Sigmoid colon (tissue), 7 donors: ENCODE data around the gene TNNI3K. TPM values are rescaled to one million over a fixed set of nuclear protein-coding genes. Genes with fewer than 3 reads are reported as not detected.

Experiments used
- DNase-seq: peaks from one replicate; pipeline ENCODE4 v3.0.0-alpha.2; 2019
- H3K27ac ChIP-seq, 4 donors: fragments of 200-600 bp; sonication (generic); one replicate each; pipeline ENCODE4 v1.5.1; 2016 to 2019; ENCODE audit warnings: mild to moderate bottlenecking in 1 of 4
- H3K27me3 ChIP-seq, 3 donors: fragments of 200-600 bp; sonication (generic); one replicate each; pipeline ENCODE4 v1.5.1; 2019; ENCODE audit warnings: mild to moderate bottlenecking in 1 of 3
- H3K36me3 ChIP-seq, 4 donors: fragments of 200-600 bp; sonication (generic); one replicate each; pipeline ENCODE4 v1.5.1; 2016 to 2019
- H3K4me1 ChIP-seq, 4 donors: fragments of 200-600 bp; sonication (generic); one replicate each; pipeline ENCODE4 v1.5.1; 2017 to 2019
- H3K4me3 ChIP-seq, 4 donors: fragments of 200-600 bp; sonication (generic); one replicate each; pipeline ENCODE4 v1.5.1; 2017 to 2019; ENCODE audit warnings: mild to moderate bottlenecking in 2 of 4, moderate library complexity in 1 of 4
- H3K9me3 ChIP-seq, 4 donors: fragments of 200-600 bp in 3 of 4; sonication (generic) in 3 of 4; one replicate each; pipeline versions ENCODE4 v1.5.1 to v1.6.1; 2013 to 2019
- EP300 ChIP-seq, 4 donors: sonication (generic); formaldehyde crosslinking; IDR thresholded peaks; one replicate each; pipeline ENCODE4 v1.6.1; 2017; ENCODE audit warnings: antibody characterized with exemption in 4 of 4
- POLR2A ChIP-seq, 2 donors: fragments of 450-650 bp; IDR thresholded peaks; one replicate each; pipeline ENCODE4 v1.6.1; 2016; ENCODE audit warnings: antibody characterized with exemption in 2 of 2, mild to moderate bottlenecking in 2 of 2, moderate library complexity in 2 of 2
- POLR2AphosphoS5 ChIP-seq, 4 donors: sonication (generic); formaldehyde crosslinking; IDR thresholded peaks; one replicate each; pipeline ENCODE4 v1.6.1; 2017; ENCODE audit warnings: antibody characterized with exemption in 4 of 4
- WGBS, 2 donors: extraction: QIAGEN DNeasy Blood & Tissue Kit; methylation state at CpG; one replicate each; pipeline ENCODE4 v1.1.7; 2013; 5-methylcytosine and 5-hydroxymethylcytosine counted together
- intact Hi-C: fragments of 100-400 bp; cut with DNase I; formaldehyde crosslinking; loops from one replicate; pipeline ENCODE4 v1.15.1; 2023
- polyA plus RNA-seq, 3 donors: library from polyadenylated mRNA; stranded (reverse); fragments of 200-250 nt; gene quantifications; one replicate each; pipeline ENCODE4 v1.2.3, GENCODE V29; 2013
- total RNA-seq, 4 donors: library from RNA; depleted of rRNA; stranded (reverse); fragments of >200 nt; gene quantifications; one replicate each; pipeline ENCODE4 v1.1.0, GENCODE V29; 2016
- TF ChIP-seq, protein P1 (sequence below), 4 experiments: fragments of 450-650 bp in 3 of 4; fragments of 200-600 bp in 1 of 4; IDR thresholded peaks; one replicate each; pipeline ENCODE4 v1.5.1; 2016 to 2019; ENCODE audit warnings: antibody characterized with exemption in 4 of 4, mild to moderate bottlenecking in 3 of 4, moderate library complexity in 2 of 4
- donor health status: healthy with polysubstance abuse.
- donor health status: Bipolar disorder and iron deficiency.
- donor health status: healthy.

Gene TNNI3K
- total and polyA plus RNA-seq, 7 donors, result 0.45 to 6.9 (median 3.8) TPM; not detected in 1

GRCh38 chr1:74586253-74586897 is 351.2 kb downstream of the TNNI3K start:
- 44 to 69% methylated on average over 4 of the region's 4 CpGs for WGBS, 2 donors
- H3K4me3 ChIP-seq, result no peak overlapping the region

DNA sequence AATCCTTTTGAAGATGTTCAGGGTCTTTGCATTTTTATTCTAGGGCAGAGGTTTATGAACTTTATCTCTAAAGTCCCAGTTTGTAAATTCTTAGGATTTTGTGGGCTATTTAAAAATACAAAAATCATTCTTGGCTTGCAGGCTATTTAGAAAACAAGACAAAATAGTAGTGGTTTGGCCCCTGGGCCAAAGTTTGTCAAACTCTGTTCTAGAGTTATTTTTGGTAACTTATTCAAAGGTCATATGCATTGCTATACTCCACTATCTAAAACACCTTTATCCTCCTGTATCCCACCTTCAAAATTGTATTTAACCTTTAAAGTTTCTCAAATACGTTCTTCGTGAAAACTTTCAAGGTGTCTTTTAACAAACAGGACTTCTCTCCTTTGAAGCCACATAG is 352.7 kb downstream of the TNNI3K start:
- Histone ChIP-seq H3K4me3 (no peak overlapping the region), H3K36me3 (no peaks in the 10 kb centered on the region), H3K27ac (no peak overlapping the region), H3K27me3 (no peaks in the 10 kb centered on the region), H3K9me3 (no peaks in the 10 kb centered on the region), H3K4me1 (no peaks in the 10 kb centered on the region)
- TF ChIP-seq POLR2AphosphoS5 (IDR thresholded peaks at IDR 0.05), result no peak
- no peak for TF ChIP-seq EP300 (IDR thresholded peaks at IDR 0.05)
- TF ChIP-seq POLR2A (IDR thresholded peaks at IDR 0.05), result no peak
- TF ChIP-seq, protein P1, sequence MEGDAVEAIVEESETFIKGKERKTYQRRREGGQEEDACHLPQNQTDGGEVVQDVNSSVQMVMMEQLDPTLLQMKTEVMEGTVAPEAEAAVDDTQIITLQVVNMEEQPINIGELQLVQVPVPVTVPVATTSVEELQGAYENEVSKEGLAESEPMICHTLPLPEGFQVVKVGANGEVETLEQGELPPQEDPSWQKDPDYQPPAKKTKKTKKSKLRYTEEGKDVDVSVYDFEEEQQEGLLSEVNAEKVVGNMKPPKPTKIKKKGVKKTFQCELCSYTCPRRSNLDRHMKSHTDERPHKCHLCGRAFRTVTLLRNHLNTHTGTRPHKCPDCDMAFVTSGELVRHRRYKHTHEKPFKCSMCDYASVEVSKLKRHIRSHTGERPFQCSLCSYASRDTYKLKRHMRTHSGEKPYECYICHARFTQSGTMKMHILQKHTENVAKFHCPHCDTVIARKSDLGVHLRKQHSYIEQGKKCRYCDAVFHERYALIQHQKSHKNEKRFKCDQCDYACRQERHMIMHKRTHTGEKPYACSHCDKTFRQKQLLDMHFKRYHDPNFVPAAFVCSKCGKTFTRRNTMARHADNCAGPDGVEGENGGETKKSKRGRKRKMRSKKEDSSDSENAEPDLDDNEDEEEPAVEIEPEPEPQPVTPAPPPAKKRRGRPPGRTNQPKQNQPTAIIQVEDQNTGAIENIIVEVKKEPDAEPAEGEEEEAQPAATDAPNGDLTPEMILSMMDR (IDR thresholded peaks at IDR 0.05), result no peak
- WGBS, 2 donors, result 90 to 92% methylated on average over 2 of the region's 2 CpGs
- intact Hi-C loops, result no loop called here
- no peak for DNase-seq

More at GRCh38 chr1:74586253-74586897, 351.2 kb downstream of the TNNI3K start:
- TF ChIP-seq POLR2A (IDR thresholded peaks at IDR 0.05), result no peak
- TF ChIP-seq, protein P1 (IDR thresholded peaks at IDR 0.05), result no peak
- TF ChIP-seq EP300 (IDR thresholded peaks at IDR 0.05), result no peak
- TF ChIP-seq POLR2AphosphoS5 (IDR thresholded peaks at IDR 0.05), result no peak
- DNase-seq, result no peak
- intact Hi-C loops, result no loop called here
- no peaks in the 10 kb centered on the region for H3K36me3 ChIP-seq
- no peak overlapping the region for H3K27ac ChIP-seq
- H3K4me1 ChIP-seq, result no peaks in the 10 kb centered on the region
- H3K27me3 ChIP-seq, result no peaks in the 10 kb centered on the region
- no peaks in the 10 kb centered on the region for H3K9me3 ChIP-seq

DNA sequence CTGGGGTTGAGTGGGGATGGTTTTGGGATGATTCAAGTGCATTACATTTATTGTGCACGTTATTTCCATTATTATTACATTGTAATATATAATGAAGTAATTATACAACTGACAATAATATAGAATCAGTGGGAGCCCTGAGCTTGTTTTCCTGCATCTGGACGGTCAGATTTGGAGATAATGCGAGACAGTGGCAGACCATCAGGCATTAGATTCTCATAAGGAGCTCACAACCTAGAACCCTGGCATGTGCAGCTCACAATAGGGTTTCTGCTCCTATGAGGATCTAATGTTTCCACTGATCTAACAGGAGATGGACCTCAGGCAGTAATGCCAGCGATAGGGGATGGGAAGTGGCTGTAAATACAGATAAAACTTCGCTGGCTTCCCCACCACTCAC is 355.1 kb downstream of the TNNI3K start:
- no peak overlapping the region for H3K4me3 ChIP-seq
- TF ChIP-seq, protein P1 (IDR thresholded peaks at IDR 0.05), result no peak
- TF ChIP-seq POLR2AphosphoS5 (IDR thresholded peaks at IDR 0.05) (no peak), POLR2A (IDR thresholded peaks at IDR 0.05) (no peak), EP300 (IDR thresholded peaks at IDR 0.05) (no peak)
- intact Hi-C loops, result no loop called here
- H3K27ac ChIP-seq, result no peak overlapping the region
- H3K27me3 ChIP-seq, result no peaks in the 10 kb centered on the region
- no peaks in the 10 kb centered on the region for H3K36me3 ChIP-seq
- H3K9me3 ChIP-seq, result no peaks in the 10 kb centered on the region
- WGBS, 2 donors, result 61 to 85% methylated on average over 5 of the region's 5 CpGs
- DNase-seq, result no peak
- H3K4me1 ChIP-seq, result no peaks in the 10 kb centered on the region

- Histone ChIP-seq H3K36me3 (no peaks in the 10 kb centered on the region), H3K9me3 (no peaks in the 10 kb centered on the region), H3K4me1 (no peaks in the 10 kb centered on the region), H3K4me3 (no peak overlapping the region), H3K27me3 (no peaks in the 10 kb centered on the region), H3K27ac (no peak overlapping the region)
- intact Hi-C loops, result no loop called here
- DNase-seq, result no peak
- TF ChIP-seq POLR2A (IDR thresholded peaks at IDR 0.05), result no peak
- TF ChIP-seq POLR2AphosphoS5 (IDR thresholded peaks at IDR 0.05), result no peak
- no peak for TF ChIP-seq EP300 (IDR thresholded peaks at IDR 0.05)
- TF ChIP-seq, protein P1 (IDR thresholded peaks at IDR 0.05), result no peak
- whole genome bisulfite sequencing, 2 donors, result 85% methylated on average over 2 of the region's 2 CpGs
These were observed 356.8 kb downstream of the TNNI3K start for GRCh38 chr1:74591949-74592348.
